Activated effector memory CD4-positive, alpha-beta T cell treated with Interleukin-2 at 50 U/mL for 16 hours (primary cell): ENCODE results near the gene KPNA5.
"Not testable (repeated sequence)": the region's sequence is repeated elsewhere in the genome, so short reads cannot be mapped to it uniquely, and the experiment has no call there.

ENCODE experiments used
- DNase-seq: peaks from one replicate; pipeline ENCODE4 v3.0.0-alpha.2; 2020

KPNA5 gene

GRCh38 chr6:116705917-116706316, 24.9 kb downstream of the KPNA5 start:
- no peak for DNase-seq

GRCh38 chr6:116714296-116714695, 33.3 kb downstream of the KPNA5 start:
- DNase-seq: no peak

DNA sequence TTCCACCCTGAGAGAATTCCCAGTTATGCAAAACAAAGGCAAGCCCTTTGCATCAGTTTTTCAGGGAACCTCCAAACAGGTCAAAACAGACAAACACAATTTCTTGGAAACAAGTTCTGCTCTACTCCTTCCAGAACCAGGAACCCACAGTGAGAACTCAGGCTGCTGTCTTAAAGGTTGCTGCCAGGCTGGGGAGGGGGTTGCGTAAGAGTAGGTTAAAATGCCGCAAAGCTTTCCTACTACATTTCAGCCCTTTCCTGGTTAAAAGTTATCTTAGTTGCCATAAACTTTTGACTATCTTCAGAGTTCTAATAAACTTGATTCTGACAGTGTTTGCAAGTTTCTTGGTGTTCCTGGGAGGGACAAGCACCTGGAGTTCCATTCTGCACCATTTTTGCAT, 33.8 kb downstream of the KPNA5 start:
- no peak for DNase-seq

GRCh38 chr6:116726947-116727346, 45.9 kb downstream of the KPNA5 start:
- no peak for DNase-seq

GRCh38 chr6:116730513-116730912, 49.5 kb downstream of the KPNA5 start:
- no peak for DNase-seq

- DNase-seq: no peak
Measured at GRCh38 chr6:116737004-116737403, 56.0 kb downstream of the KPNA5 start.

DNA sequence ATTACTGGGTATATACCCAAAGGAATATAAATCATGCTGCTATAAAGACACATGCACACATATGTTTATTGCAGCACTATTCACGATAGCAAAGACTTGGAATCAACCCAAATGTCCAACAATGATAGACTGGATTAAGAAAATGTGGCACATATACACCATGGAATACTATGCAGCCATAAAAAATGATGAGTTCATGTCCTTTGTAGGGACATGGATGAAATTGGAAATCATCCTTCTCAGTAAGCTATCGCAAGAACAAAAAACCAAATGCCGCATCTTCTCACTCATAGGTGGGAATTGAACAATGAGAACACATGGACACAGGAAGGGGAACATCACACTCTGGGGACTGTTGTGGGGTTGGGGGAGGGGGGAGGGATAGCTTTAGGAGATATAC, 59.5 kb downstream of the KPNA5 start:
- not testable (repeated sequence) for DNase-seq

DNA sequence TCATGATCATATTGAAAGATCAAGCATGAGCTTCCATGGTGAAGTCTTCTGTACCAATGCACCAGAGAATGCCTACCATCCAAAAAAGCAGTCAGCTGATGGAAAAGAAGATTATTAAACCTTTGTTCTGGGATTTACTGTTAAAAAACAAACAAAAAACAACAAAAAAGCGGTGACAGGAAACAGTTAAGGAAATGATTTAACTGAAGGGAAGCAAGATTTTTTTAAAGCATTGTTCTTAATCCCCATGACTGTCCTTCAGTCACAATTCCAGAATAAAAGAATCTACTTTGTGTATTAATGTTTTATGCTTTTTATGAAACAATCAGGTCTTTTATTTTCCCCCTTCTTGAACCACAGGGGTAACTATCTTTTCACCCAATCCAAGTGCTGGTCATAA, 60.6 kb downstream of the KPNA5 start:
- no peak for DNase-seq

- DNase-seq: no peak
Measured at GRCh38 chr6:116745176-116745575, 64.2 kb downstream of the KPNA5 start.

- no peak for DNase-seq
Measured at GRCh38 chr6:116761779-116762178, 80.8 kb downstream of the KPNA5 start.

GRCh38 chr6:116762235-116762634, 81.2 kb downstream of the KPNA5 start:
- no peak for DNase-seq

GRCh38 chr6:116763048-116763447, 82.0 kb downstream of the KPNA5 start:
- no peak for DNase-seq

DNA sequence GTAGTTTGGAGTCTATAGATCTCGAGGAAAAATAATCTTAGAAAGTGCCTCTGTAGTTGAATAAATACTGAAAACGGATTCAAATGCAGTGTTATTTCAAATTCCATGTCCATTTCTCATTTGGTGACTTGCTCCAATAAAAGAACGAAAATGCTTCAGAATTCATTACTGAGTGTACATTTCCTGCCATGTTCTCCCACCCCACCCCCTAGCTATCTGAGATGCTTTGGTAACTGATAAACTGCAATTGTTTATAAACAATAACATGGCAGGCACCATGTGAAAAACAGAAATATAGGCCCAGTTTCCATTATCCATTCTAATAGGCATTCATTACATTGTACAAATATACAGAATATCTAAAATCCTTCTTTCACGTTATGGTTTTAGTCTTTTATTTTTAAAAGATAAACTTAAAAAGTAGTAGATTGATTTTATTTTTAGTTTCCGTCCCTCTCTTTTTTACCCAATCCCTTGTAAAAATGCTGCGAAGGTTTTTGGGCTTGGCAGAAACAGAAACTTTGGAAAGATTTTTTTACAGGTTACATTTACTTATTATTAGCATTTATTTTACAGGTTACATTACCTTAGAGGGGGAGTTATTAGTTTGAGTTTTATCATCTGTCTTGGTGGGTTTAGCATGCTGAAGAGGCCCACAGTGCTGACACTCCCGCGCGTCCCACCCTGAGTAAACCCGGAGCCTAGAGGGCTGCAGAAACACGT, 83.1 kb downstream of the KPNA5 start:
- no peak for DNase-seq

- no peak for DNase-seq
Measured at GRCh38 chr6:116764629-116764960, 83.6 kb downstream of the KPNA5 start.

GRCh38 chr6:116764961-116765841, 84.2 kb downstream of the KPNA5 start, which contains the start of gene FAM162B:
TSS of gene FAM162B (minus strand) at chr6:116765719. CDS start at chr6:116765576, 143 bp downstream.
- DNase-seq: no peak

GRCh38 chr6:116766506-116767176, 85.6 kb downstream of the KPNA5 start:
- no peak for DNase-seq

- DNase-seq: no peak
Measured at GRCh38 chr6:116767715-116768114, 86.7 kb downstream of the KPNA5 start.

DNA sequence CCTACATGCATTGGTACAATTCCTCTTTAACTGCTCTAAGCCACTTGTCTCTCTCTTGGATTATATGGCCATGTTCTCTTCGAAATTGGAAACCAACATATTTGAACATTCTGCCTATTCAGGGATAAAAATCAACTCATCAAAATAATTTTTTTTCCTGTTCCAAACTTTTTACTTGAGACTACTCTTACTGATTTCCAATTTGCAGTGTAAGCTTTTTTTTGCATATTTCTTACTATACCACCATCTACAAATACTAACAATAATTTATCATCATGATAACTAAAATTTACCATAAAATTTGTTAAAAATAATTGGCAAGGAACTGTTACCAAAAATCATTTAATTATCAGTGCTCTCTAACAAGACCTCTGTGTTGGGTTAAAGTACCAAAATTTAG, 91.4 kb downstream of the KPNA5 start:
- DNase-seq: no peak

- no peak for DNase-seq
Measured at GRCh38 chr6:116773886-116774285, 92.9 kb downstream of the KPNA5 start.

DNA sequence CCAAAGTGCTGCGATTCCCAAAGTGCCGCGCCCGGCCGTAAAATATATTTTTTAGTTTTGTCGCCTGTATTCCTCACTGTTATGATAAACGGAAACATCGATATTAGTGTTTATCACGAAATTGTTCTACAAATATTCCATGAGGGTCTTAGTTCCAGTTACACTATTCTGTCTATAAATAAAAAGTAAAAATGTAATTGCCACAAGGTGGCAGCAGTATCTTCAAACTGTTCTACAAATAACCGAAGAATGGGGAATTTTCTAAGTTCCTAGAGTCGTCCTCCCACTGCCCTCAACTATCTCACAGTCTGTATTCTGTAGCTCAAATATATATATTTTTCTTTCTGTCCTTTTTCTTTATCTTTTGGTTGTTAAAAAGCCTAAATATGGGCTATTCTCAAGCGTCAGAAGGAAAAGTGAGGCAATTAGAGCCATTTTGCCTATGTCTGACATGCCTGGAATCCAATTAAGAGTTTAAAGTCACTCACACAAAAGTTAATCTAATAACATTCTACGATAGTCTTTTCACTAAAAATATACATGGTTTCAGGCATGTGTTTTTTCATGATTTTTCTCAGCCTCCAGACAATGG, 98.7 kb downstream of the KPNA5 start:
- DNase-seq: no peak

DNA sequence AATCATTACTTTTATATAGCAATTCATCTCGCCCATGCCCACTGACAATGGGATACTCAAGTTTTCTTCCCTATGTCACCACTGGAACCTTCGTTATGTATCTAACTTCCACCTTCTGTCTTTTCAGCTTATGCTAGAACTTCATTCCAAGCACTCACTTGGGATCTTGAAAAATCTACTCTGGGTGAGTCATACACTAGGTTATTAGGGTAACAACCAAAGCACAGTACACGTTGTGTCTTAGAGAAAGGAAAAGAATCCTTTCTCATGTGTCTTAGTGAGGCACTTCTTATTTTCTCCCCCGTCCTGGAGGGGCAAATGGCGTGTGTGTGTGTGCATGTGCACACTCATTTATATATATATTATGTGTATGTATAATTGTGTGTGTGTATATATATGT, 102.8 kb downstream of the KPNA5 start:
- no peak for DNase-seq
